Measurements from ENCODE around the gene TIMD4. TPM values are rescaled to one million over a fixed set of nuclear protein-coding genes. Genes with fewer than 3 reads are reported as not detected.

Gene TIMD4
- total and polyA plus RNA-seq, 9 of the 15 experiments (the other 6 are each of a cell fraction or from before 2014, with no cell fraction given) = not detected

DNA sequence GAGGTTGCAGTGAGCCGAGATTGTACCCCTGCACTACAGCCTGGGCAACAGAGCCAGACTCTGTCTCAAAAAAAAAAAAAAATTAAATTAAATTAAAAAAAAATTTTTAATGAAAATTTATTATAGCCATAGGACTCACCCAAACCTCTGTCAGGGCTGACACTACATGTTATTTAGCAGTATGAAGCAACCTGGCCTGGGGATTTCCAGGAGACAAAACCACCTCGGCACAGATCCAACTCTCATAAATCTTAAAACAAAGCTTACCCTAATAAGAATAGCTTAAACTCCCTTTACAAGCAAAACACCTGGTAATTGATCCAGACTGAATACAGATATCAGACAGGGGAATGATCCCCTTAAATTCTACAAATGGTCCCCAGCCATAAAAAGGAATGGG, 74.5 kb downstream of the TIMD4 start (continued):
- TF ChIP-seq, protein P1, sequence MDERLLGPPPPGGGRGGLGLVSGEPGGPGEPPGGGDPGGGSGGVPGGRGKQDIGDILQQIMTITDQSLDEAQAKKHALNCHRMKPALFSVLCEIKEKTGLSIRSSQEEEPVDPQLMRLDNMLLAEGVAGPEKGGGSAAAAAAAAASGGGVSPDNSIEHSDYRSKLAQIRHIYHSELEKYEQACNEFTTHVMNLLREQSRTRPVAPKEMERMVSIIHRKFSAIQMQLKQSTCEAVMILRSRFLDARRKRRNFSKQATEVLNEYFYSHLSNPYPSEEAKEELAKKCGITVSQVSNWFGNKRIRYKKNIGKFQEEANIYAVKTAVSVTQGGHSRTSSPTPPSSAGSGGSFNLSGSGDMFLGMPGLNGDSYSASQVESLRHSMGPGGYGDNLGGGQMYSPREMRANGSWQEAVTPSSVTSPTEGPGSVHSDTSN (CRISPR knock-in tag; IDR thresholded peaks at IDR 0.05; ENCODE audit: low read depth) = no peak
- TF ChIP-seq, protein P1 (tag; conservative IDR thresholded peaks at IDR 0.05; ENCODE audit: low read depth) = no peak
- no peak for TF ChIP-seq ATF1 (CRISPR knock-in tag; IDR thresholded peaks at IDR 0.05)
- TF ChIP-seq ATF1 (tag; IDR thresholded peaks at IDR 0.05) = no peak
- TF ChIP-seq SRF (CRISPR knock-in tag; IDR thresholded peaks at IDR 0.05) = no peak
- TF ChIP-seq MGA (IDR thresholded peaks at IDR 0.05) = no peak
- no peak for TF ChIP-seq ZNF76 (CRISPR knock-in tag; IDR thresholded peaks at IDR 0.05; ENCODE audit: borderline replicate concordance)
- no peak for TF ChIP-seq CTBP1 (IDR thresholded peaks at IDR 0.05; ENCODE audit: borderline replicate concordance)
- TF ChIP-seq NCOA1 (IDR thresholded peaks at IDR 0.05; ENCODE audit: low read depth) = no peak
- no peak for TF ChIP-seq HMG20A (CRISPR knock-in tag; conservative IDR thresholded peaks at IDR 0.05)
- TF ChIP-seq IFI16 (CRISPR knock-in tag; IDR thresholded peaks at IDR 0.05) = no peak
- no peak for TF ChIP-seq ZNF23 (CRISPR knock-in tag; IDR thresholded peaks at IDR 0.05)
- TF ChIP-seq, protein P2, sequence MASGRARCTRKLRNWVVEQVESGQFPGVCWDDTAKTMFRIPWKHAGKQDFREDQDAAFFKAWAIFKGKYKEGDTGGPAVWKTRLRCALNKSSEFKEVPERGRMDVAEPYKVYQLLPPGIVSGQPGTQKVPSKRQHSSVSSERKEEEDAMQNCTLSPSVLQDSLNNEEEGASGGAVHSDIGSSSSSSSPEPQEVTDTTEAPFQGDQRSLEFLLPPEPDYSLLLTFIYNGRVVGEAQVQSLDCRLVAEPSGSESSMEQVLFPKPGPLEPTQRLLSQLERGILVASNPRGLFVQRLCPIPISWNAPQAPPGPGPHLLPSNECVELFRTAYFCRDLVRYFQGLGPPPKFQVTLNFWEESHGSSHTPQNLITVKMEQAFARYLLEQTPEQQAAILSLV (tag; IDR thresholded peaks at IDR 0.05) = no peak
- TF ChIP-seq GABPB1 (CRISPR knock-in tag; IDR thresholded peaks at IDR 0.05) = no peak
- no peak for TF ChIP-seq ZSCAN29 (IDR thresholded peaks at IDR 0.05)
- no peak for TF ChIP-seq HNRNPLL (IDR thresholded peaks at IDR 0.05; ENCODE audit: low read depth, low read length, poor library complexity, severe bottlenecking)
